AG20443 (cell line): ENCODE results near the gene PCDHGC4.
A peak's percentile ranks its signal among the peaks of the same experiment; 100 is the strongest.

Experiments
- DNase-seq: peaks from one replicate; pipeline ENCODE4 v3.0.0; 2012; ENCODE audit warnings: low spot score, mixed read lengths

PCDHGC4 gene

DNA sequence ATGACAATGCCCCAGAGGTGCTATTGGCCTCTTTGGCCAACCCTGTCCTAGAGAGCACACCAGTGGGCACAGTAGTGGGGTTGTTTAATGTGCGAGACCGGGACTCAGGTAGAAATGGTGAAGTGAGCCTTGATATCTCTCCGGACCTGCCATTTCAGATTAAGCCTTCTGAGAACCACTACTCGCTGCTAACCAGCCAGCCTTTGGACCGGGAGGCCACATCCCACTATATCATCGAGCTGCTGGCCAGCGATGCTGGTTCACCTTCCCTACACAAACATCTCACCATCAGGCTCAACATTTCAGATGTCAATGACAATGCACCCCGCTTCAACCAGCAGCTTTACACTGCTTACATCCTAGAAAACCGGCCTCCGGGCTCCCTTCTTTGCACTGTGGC, 5.4 kb downstream of the PCDHGC4 start:
- no peak for DNase-seq

DNA sequence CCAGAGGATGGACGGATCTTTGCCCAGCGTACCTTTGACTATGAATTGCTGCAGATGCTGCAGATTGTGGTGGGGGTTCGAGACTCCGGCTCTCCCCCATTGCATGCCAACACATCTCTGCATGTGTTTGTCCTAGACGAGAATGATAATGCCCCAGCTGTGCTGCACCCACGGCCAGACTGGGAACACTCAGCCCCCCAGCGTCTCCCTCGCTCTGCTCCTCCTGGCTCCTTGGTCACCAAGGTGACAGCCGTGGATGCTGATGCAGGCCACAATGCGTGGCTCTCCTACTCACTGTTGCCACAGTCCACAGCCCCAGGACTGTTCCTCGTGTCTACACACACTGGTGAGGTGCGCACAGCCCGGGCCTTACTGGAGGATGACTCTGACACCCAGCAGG, 5.9 kb downstream of the PCDHGC4 start:
- DNase-seq = no peak

DNA sequence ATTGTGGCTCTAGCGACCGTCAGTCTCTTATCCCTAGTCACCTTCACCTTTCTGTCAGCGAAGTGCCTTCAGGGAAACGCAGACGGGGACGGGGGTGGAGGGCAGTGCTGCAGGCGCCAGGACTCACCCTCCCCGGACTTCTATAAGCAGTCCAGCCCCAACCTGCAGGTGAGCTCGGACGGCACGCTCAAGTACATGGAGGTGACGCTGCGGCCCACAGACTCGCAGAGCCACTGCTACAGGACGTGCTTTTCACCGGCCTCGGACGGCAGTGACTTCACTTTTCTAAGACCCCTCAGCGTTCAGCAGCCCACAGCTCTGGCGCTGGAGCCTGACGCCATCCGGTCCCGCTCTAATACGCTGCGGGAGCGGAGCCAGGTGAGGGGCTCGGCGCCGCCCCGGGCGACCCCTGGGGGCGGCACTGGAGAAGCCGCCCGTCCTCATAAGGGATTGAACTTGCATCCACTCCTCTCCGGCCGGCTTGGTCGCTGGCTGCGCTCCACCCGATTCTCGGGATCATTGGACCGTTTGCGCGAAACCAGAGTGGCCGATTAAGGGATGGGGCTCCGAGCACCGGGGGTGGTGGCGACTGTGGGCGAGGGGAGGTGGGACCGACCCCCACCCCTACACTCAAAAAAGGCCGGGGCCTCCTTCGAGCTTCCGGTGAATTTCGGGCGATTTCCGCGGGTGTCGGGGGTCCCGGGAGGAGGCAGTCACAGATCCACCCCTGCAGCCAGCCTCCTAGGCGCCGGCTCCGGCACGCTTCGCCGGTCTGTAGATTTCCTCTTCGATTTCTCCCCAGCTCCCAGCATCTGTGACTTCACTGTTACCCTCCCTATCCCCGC, 6.7 kb downstream of the PCDHGC4 start:
- no peak for DNase-seq

DNA sequence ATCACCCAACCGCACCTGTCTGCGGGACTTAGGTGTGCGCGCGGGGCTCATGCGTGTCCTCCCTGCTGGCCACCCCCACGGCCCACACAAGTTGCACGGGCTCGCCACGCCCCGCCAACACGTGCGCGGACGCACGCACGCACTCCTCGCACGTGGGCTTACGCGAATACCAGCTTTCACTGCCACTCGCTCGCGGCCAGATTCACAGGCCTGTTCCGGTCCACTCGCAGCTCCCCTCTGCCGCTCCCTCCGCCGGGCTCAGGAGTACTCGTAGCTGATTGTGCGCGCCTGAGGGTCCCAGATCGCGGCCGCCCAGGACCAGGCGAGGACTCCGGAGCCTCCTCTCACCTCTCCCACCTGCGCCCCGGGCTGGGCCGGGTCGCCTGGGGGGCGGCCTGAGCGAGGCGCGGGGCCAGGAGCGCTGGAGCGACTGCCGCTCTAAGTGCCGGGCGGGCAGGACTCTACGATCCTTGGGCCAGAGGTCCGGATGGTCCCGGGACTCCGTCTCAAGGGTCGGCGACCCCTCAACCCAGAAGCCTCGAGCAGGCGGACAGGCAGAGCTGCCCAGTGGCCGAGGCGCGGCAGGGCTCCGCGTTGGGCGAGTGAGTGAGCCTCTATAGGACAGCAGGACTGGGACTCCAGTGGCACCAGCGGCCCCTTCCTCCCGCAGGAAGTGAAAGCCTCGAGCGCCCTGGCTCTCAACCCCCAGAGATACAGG, 7.5 kb downstream of the PCDHGC4 start:
- DNase-seq = no peak

DNA sequence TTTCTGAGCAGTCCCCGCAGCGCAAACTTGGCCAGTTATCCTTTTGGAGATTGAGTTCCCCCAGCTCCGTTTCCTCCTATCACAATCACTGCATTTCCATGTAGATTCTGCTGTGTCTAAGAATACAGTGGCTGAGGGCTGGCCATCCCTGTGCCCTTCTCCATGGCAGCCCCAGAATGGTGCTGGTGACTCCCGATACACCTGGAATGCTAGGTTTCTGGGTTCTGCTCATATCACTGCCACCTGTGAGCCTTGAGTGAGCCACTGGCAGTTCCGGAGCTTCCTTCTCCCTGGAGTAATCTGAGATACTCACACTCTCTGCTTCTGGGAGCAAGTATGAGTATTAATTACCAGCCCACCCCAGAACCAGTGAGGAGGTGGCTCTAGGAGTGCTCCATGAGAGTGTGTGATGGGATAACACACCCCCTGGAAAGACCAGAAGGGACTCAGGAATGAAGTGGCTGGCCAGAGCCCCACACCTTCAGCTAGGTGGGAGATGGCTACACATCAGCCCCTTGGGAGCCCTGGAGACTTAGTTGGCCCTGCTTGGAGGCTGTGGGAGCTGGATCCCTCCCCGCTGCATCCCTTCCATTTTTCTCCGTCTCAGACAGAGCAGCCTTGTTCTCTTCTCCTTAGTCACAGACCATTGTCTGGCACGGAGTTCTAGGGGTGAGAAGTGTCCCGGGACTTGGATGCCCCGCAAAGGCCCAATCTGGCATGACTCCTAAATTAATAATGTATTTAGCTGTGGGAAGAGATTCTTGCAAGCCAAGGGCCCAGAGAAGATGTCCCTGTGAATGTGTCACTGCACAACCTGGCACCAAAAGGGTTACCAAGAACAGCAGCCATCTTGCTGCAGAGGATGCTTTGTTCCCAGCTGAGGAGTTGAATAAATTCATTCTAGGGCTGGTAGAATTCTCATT, 8.9 kb downstream of the PCDHGC4 start:
- DNase-seq = peak; percentile 61

DNA sequence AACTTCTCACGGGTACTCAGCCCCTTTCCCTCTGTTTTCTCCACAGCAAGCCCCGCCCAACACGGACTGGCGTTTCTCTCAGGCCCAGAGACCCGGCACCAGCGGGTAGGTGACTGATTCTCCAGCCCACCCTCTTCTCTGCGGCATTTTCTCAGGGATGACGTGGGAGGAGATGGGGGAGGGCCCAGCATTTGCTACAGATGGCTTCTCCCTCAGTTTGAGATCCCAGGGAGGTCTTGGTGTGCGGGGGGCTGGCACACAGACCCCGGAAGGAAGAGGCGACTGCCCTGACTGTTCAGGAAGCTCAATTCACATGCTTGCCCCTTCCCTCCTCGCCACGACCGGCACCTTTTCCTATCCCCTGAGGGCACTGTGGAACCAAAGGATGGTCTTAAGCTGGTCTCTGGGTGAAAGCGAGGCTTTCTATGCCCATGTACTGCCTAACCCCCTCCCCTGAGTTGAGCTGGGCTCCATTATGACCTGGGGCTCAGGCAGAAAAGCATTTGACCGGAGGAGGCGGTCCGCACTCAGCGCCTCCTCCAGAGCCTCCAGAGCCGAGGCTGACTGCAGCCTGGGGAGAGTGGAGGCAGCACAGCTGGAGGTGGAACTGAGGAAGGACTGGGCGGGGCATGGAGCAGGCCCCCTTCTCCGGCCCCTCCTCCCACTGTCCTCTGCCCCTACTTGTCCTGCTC, 10.1 kb downstream of the PCDHGC4 start:
- DNase-seq = no peak

DNA sequence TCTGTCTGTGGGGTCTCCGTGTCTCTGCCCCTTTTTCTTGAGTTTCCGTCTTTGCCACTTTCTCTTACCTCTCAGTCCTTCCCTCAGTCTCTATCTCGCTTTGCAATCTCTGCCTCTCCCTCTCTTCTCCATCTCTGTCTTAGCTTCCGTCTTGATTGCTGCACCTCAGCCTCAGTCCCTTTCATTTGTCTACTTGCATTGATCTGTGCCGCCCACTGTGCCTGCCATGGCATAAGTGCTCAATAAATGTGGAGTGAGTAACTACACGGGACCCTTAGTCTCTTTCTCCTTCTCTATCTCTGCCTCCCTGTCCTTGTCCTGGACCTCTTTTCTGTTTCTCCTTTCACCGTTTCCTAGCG, 10.6 kb downstream of the PCDHGC4 start:
- DNase-seq = no peak

DNA sequence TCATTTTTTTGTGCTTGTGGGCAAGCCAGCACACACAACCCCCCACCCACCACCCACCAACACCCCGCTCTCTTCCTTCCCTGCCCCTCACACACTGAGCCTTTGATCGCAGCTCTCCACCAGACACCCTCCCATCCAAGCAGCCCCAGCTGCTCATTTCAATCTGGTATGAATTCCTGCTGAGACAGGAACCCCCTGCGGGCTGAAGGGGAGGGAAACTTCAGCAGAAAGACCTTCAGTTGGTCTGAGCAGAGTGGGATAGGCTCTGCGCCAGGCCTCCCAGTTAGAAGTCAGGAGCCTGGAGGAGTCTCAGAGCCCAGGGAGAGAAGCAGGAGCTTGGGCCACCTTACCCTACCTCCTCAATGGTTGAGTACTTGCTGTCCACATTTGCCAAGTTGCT, 11.2 kb downstream of the PCDHGC4 start:
- DNase-seq = no peak

DNA sequence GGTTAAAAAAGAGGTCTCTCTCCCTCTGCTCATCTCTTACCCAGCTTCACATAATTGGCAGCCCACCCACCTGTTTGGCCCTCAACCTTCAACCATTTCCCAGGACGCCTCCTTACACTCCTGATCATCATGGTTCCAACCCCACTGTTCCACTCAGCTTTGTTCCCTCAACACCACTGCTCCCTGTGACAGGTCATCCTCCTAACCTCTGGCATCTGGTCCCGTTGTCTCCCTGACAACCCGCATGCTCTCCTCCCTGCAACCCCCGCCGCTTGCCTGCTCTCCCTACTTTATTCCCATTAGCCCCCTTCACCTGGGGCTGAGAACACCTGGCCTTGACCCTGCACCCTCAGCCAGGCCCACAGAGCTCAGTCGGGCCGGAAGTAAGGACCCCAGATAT, 16.9 kb downstream of the PCDHGC4 start:
- no peak for DNase-seq

DNA sequence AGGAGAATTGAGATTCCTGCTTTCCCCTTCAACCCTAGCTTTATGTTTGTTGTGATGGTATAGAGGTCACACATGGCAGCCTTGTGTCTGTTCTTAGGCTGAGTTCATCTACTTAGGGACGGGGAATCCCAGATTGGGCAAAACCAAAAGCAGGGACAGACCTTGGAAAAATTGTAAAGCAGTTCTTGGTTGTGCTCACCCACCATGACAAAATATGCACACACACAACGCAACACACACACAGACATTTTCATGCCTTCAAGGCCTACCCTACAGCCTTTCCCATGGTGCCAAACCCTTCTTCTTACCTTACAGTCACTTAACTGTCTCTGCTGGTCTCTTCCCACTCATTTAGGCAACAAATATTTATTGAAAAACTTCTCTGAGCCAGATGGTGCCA, 18.9 kb downstream of the PCDHGC4 start:
- no peak for DNase-seq

DNA sequence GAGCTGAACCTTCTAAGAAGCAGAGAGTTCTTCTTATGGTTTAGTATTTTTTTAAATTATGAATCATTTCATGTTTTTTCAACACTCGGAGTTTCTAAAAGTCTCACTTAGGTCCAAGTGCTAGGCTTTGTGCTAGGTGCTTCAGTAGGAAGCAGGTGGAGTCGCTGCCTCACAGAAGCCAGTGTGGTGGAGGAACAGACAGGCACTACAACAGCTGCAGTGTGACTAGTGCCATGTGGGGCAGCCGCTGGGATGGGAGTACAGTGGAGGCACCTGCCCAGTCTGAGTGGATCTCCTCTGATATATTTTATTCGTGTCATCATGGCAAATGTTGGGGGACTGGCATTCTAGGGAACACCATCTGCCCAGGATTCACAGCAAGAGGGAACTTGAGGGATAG, 19.4 kb downstream of the PCDHGC4 start:
- DNase-seq = no peak

DNA sequence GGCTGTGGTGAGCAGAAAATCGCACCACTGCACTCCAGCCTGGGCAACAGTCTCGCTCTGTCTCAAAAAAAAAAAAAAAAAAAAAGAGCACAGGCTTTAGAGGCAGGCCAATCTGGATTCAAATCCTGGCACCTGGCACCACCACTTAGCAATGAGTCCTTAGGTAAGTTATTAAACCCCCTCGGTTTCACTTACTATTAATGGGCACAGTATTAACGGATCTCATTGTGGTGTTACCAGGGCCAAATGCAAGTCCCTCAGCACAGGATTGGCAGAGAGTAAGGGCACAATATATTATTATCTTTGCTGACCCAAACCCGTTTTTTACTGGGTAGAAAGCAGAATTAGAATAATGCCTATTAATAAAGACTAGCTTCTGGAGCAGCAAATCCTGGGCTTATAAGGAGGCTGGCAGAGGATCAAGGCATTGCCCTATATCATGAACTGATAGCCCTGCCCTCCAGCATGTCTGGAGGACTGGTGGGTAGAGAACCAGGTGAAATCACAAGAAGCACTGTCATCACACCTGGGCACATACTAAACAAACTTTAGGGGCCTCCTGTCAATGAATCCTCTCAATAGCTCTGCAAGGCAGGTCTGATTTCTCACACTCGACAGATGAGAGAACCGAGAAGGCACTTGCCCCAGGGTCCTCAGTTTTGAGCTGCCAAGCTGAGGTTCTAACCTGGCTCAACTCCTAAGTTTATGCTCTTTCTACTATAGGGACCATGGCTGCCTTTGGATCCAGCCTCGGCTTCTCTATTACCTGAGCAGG, 21.7 kb downstream of the PCDHGC4 start:
- no peak for DNase-seq

DNA sequence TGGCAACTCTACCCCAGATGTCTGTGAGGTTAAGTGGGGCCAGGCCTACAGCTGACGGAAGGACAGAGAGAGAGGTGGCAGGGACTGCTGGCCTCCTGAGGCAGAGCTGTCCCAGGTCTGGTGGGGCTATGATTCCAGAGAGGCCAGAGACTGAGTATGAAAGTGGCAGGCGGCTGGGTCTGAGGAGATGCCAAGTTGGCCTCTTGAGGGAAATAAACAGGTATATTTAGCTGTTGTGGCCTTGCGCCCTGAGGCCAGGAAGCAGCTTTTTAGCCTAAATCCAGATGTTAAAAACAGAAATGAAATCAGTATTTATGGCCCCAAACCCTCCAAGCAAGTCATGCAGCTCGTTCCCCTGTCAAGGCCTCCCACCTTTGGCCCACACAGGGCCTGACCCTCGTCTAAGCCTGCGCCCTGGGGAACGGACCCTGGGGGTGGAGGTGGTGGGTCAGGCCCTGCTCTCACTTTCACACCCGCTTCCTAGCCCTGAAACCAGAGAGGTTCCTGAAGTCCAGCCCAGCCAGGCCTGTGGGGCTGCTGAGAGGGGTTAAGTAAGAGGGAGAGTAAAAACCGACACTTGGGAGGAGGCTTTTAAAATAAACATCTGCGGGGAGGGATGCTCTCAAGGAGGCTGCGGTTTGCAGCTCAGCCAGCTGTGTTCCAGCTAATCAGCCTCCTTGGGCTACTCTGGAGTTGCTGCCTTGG, 22.7 kb downstream of the PCDHGC4 start:
- DNase-seq = peak; percentile 83

DNA sequence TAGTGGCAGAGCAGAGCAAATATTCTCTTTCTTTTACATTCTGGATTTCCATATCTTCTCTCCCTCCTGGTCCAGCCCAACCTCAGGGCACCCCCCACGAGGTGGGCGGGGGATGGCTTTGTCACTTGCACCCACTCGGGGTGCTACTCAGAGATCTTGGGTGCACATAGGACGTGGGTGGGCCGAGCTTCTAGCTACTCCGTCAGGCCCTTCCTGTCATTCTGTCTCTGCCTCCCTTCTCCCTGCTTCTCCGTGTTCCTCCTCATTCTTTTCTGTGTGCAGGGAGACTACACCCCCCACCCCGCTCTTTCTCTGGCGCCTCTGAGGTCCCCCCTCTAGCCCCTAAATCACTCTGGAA, 23.6 kb downstream of the PCDHGC4 start:
- no peak for DNase-seq

DNA sequence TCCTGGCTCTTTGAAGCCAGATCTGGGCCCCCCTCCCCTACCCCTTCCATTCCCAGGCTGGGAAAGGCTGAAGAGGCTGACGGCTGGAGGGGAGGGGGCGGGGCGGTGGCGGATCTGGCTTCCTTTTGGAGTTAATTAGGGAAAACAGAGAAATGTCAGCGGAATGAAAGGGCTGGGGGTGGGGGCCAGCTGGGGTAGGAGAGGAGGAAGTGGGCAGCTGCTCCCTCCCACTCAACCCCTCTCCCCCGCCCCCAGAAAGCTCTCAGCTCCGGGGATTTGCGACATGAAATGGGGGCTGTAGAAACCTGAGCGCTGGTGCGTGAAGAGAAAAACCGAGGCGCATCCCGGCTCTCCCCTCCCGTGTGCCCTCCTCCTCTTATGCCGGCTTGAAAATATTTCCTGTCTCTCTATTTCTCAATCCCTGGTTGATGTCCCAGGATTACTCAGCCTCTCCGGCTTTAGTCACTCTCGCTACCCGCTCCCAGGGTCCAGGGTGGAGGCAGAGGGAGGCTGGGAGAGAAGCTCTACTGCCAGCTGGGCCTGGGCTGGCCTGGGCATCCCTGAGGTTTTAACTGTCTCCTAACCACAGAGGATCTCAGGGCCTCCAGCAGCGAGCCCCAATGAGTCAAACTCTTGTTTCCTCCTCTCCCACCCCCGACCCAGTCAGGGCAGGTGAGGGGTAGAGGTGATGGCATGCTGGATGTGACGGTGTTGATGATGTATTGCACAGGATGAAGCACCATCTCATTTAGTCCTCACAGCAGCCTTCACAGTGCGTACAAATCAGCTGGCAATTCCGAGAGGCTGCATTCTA, 24.2 kb downstream of the PCDHGC4 start:
- DNase-seq = peak; percentile 93

DNA sequence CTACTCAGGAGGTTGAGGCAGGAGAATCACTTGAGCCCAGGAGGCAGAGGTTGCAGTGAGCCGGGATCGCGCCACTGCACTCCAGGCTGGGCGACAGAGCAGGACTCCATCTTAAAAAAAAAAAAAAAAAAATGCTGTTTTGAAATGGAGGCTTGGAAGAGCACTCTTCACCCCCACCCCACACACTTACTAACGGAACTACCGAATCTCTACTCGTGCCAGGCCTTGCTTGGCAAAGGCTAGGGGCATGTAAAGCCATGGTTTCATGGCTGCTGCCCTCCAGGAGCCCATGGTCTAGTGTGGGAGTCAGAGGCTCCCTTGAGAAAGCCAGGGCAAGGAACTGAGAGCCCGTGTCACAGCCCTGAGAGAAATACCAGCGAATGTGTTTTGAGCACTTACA, 25.3 kb downstream of the PCDHGC4 start:
- no peak for DNase-seq

DNA sequence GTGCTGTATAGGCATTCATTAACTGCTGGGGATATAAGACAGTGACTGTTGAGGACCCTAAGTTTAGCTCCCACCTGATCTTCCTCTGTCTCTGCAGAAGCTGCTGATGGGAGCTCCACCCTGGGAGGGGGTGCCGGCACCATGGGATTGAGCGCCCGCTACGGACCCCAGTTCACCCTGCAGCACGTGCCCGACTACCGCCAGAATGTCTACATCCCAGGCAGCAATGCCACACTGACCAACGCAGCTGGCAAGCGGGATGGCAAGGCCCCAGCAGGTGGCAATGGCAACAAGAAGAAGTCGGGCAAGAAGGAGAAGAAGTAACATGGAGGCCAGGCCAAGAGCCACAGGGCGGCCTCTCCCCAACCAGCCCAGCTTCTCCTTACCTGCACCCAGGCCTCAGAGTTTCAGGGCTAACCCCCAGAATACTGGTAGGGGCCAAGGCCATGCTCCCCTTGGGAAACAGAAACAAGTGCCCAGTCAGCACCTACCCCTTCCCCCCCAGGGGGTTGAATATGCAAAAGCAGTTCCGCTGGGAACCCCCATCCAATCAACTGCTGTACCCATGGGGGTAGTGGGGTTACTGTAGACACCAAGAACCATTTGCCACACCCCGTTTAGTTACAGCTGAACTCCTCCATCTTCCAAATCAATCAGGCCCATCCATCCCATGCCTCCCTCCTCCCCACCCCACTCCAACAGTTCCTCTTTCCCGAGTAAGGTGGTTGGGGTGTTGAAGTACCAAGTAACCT, 26.2 kb downstream of the PCDHGC4 start:
- DNase-seq = no peak

DNA sequence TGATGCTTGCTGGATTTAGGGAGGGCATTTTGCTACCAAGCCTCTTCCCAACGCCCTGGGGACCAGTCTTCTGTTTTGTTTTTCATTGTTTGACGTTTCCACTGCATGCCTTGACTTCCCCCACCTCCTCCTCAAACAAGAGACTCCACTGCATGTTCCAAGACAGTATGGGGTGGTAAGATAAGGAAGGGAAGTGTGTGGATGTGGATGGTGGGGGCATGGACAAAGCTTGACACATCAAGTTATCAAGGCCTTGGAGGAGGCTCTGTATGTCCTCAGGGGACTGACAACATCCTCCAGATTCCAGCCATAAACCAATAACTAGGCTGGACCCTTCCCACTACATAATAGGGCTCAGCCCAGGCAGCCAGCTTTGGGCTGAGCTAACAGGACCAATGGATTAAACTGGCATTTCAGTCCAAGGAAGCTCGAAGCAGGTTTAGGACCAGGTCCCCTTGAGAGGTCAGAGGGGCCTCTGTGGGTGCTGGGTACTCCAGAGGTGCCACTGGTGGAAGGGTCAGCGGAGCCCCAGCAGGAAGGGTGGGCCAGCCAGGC, 27.0 kb downstream of the PCDHGC4 start:
- no peak for DNase-seq
